SJCRH30 (cell line): ENCODE measurements around the gene GDPGP1. TPM values are rescaled to one million over a fixed set of nuclear protein-coding genes. Genes with fewer than 3 reads are reported as not detected.

Source experiments
- DNase-seq, 2 experiments: peaks; one replicate each; pipeline ENCODE4 v3.0.0-alpha.2; 2015 to 2020
- H3K27ac ChIP-seq: fragments of 250-450 bp; sonication (Bioruptor Pico); 2 replicates; pipeline ENCODE4 v1.5.1; 2020; ENCODE audit warnings: mild to moderate bottlenecking, moderate library complexity
- H3K27me3 ChIP-seq: fragments of 250-450 bp; sonication (Bioruptor Pico); 2 replicates; pipeline ENCODE4 v1.5.1; 2020; ENCODE audit warnings: mild to moderate bottlenecking, moderate library complexity
- H3K36me3 ChIP-seq: fragments of 250-450 bp; sonication (Bioruptor Pico); 2 replicates; pipeline ENCODE4 v1.5.1; 2020; ENCODE audit warnings: mild to moderate bottlenecking, moderate library complexity
- H3K4me1 ChIP-seq: fragments of 250-450 bp; sonication (Bioruptor Pico); 2 replicates; pipeline ENCODE4 v1.5.1; 2020; ENCODE audit warnings: mild to moderate bottlenecking, moderate library complexity
- H3K4me3 ChIP-seq: fragments of 250-450 bp; sonication (Bioruptor Pico); 2 replicates; pipeline ENCODE4 v1.5.1; 2020; ENCODE audit warnings: mild to moderate bottlenecking, moderate library complexity
- H3K9me3 ChIP-seq: fragments of 250-450 bp; sonication (Bioruptor Pico); replicated peaks from 2 replicates; pipeline ENCODE4 v1.5.1; 2020; ENCODE audit warnings: mild to moderate bottlenecking, moderate library complexity
- total RNA-seq: library from RNA; depleted of rRNA; stranded (reverse); fragments of >200 nt; shearing (Covaris generic); gene quantifications from 2 replicates; pipeline ENCODE4 v1.2.3, GENCODE V29; 2014

The GDPGP1 gene
- total RNA-seq, 1 experiment from 2014 or later: 1.8 TPM

GRCh38 chr15:90200534-90201129 lies 33.4 kb upstream of the GDPGP1 start:
- Histone ChIP-seq H3K27me3 (peaks cover 20% of the 10 kb centered on the region), H3K4me3 (peak overlapping the region; percentile 98), H3K36me3 (no peaks in the 10 kb centered on the region), H3K9me3 (no peaks in the 10 kb centered on the region), H3K4me1 (0 out of 2 replicates have a peak, but pooled peaks cover 3% of the 10 kb centered on the region), H3K27ac (no peak overlapping the region)
- DNase-seq: no peak

- peaks cover 20% of the 10 kb centered on the region for H3K27me3 ChIP-seq
- DNase-seq: peak; percentile 64 to 72
- H3K9me3 ChIP-seq: no peaks in the 10 kb centered on the region
- H3K4me1 ChIP-seq: 0 out of 2 replicates have a peak, but pooled peaks cover 3% of the 10 kb centered on the region
- no peak within 1 kb of the TSS for H3K27ac ChIP-seq
- peak within 1 kb of the TSS; percentile 98 for H3K4me3 ChIP-seq
- no peaks in the 10 kb centered on the region for H3K36me3 ChIP-seq
Measured at GRCh38 chr15:90201130-90201943, 32.7 kb upstream of the GDPGP1 start, which contains the start of gene SEMA4B. SEMA4B (plus strand) TSS chr15:90201330; CDS start chr15:90201579, 249 bp downstream.

GRCh38 chr15:90201944-90202375 lies 32.0 kb upstream of the GDPGP1 start:
- Histone ChIP-seq H3K4me1 (0 out of 2 replicates have a peak, but pooled peaks cover 3% of the 10 kb centered on the region), H3K27ac (no peak overlapping the region), H3K4me3 (peak overlapping the region; percentile 98), H3K9me3 (no peaks in the 10 kb centered on the region), H3K27me3 (peaks cover 20% of the 10 kb centered on the region), H3K36me3 (no peaks in the 10 kb centered on the region)
- DNase-seq: no peak

DNA sequence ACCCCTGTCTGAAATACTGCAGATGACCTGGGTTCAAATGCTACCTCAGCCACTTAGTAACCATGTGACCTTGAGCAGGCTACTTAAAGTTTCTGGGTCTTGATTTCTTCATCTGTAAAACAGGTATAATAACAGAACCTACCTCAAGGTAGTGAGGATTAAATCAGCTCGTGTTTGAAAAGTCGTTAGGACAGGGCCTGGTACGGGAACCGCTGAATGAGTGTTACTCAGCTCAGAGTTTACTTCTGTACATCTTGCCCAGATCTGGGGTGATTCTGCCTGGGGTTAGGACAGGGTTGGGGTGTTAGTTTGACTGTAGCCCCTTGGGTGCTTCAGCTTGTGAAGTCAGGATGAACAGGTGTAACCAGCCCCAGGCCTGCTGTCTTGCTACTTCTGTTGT lies 31.1 kb upstream of the GDPGP1 start:
- Histone ChIP-seq H3K9me3 (no peaks in the 10 kb centered on the region), H3K4me3 (no peak overlapping the region), H3K27ac (no peak overlapping the region), H3K4me1 (0 out of 2 replicates have a peak, but pooled peaks cover 3% of the 10 kb centered on the region), H3K27me3 (peaks cover 20% of the 10 kb centered on the region), H3K36me3 (no peaks in the 10 kb centered on the region)
- no peak for DNase-seq

GRCh38 chr15:90203473-90203872 lies 30.5 kb upstream of the GDPGP1 start:
- Histone ChIP-seq H3K36me3 (no peaks in the 10 kb centered on the region), H3K27me3 (peaks cover 20% of the 10 kb centered on the region), H3K4me3 (no peak overlapping the region), H3K4me1 (0 out of 2 replicates have a peak, but pooled peaks cover 3% of the 10 kb centered on the region), H3K27ac (no peak overlapping the region), H3K9me3 (no peaks in the 10 kb centered on the region)
- DNase-seq: no peak

- H3K36me3 ChIP-seq: no peaks in the 10 kb centered on the region
- peak; percentile 52 to 69 for DNase-seq
- H3K9me3 ChIP-seq: no peaks in the 10 kb centered on the region
- H3K27me3 ChIP-seq: peaks cover 20% of the 10 kb centered on the region
- no peak overlapping the region for H3K4me3 ChIP-seq
- no peak overlapping the region for H3K27ac ChIP-seq
- H3K4me1 ChIP-seq: 0 out of 2 replicates have a peak, but pooled peaks cover 3% of the 10 kb centered on the region
Measured at GRCh38 chr15:90203922-90204321, 30.1 kb upstream of the GDPGP1 start.

GRCh38 chr15:90205050-90205848 lies 28.8 kb upstream of the GDPGP1 start:
- Histone ChIP-seq H3K4me3 (no peak overlapping the region), H3K9me3 (no peaks in the 10 kb centered on the region), H3K4me1 (0 out of 2 replicates have a peak, but pooled peaks cover 2% of the 10 kb centered on the region), H3K27ac (no peak overlapping the region), H3K27me3 (peaks cover 15% of the 10 kb centered on the region), H3K36me3 (no peaks in the 10 kb centered on the region)
- DNase-seq: no peak

- H3K36me3 ChIP-seq: no peaks in the 10 kb centered on the region
Measured at GRCh38 chr15:90205886-90206285, 28.1 kb upstream of the GDPGP1 start.

GRCh38 chr15:90207252-90207651 lies 26.8 kb upstream of the GDPGP1 start:
- DNase-seq: no peak
- Histone ChIP-seq H3K27me3 (peaks cover 5% of the 10 kb centered on the region; the same call in 1 of the 2 replicates), H3K4me1 (no peaks in the 10 kb centered on the region), H3K27ac (no peak overlapping the region), H3K36me3 (no peaks in the 10 kb centered on the region), H3K9me3 (no peaks in the 10 kb centered on the region), H3K4me3 (no peak overlapping the region)

More at GRCh38 chr15:90205886-90206285, 28.1 kb upstream of the GDPGP1 start:
- no peak for DNase-seq
- peaks cover 11% of the 10 kb centered on the region for H3K27me3 ChIP-seq
- no peak overlapping the region for H3K27ac ChIP-seq
- H3K9me3 ChIP-seq: no peaks in the 10 kb centered on the region
- H3K4me3 ChIP-seq: no peak overlapping the region
- no peaks in the 10 kb centered on the region for H3K4me1 ChIP-seq

DNA sequence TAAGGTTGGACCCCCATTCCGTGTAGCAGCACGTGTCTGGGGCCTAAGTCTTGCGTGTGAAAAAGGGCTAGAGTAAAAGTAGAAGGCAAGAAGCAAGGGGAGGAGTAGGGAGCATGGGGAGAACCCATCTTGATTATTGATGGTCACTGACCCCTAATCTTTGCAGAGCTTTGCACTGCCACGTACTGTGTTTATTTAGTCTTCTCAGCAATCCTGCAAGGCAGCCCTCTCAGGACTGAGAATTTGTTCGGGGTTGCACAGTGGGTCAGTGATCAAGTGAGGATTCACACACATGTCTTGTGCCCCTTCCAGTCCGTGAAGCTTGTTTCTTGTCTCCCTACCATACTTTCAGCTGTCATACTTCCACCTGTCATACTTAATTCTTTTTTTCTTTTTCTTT lies 25.7 kb upstream of the GDPGP1 start:
- Histone ChIP-seq H3K9me3 (no peaks in the 10 kb centered on the region), H3K27ac (no peak overlapping the region), H3K27me3 (no peaks in the 10 kb centered on the region), H3K36me3 (no peaks in the 10 kb centered on the region), H3K4me3 (no peak overlapping the region), H3K4me1 (no peaks in the 10 kb centered on the region)
- no peak for DNase-seq

GRCh38 chr15:90209591-90209990 lies 24.4 kb upstream of the GDPGP1 start:
- Histone ChIP-seq H3K4me1 (no peaks in the 10 kb centered on the region), H3K27ac (no peak overlapping the region)
- no peak for DNase-seq

DNA sequence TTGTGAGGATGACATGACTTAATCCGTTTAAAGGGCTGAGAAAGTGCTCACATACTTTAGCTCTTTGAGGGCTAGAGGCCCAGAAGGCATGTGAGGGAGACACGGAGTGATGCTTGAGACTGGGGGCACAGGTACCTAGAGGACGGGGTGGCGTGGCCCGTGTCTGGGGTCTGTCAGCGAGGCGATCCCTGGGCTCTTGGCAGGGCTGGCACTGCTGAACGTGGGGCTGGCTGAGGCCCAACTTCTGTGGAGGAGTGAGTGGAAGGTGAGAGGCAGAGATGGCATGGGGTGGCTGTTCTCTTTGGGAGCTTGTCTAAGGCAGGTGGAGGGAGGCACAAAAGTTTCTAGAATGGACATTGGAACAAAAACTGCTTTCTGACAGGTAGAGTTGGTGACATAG lies 23.4 kb upstream of the GDPGP1 start:
- H3K27ac ChIP-seq: no peak overlapping the region
- no peak for DNase-seq
- no peaks in the 10 kb centered on the region for H3K4me1 ChIP-seq
- H3K9me3 ChIP-seq: no peaks in the 10 kb centered on the region
- H3K27me3 ChIP-seq: no peaks in the 10 kb centered on the region
- no peak overlapping the region for H3K4me3 ChIP-seq
- H3K36me3 ChIP-seq: no peaks in the 10 kb centered on the region

More at GRCh38 chr15:90209591-90209990, 24.4 kb upstream of the GDPGP1 start:
- Histone ChIP-seq H3K27me3 (no peaks in the 10 kb centered on the region), H3K9me3 (no peaks in the 10 kb centered on the region), H3K4me3 (no peak overlapping the region), H3K36me3 (no peaks in the 10 kb centered on the region)

DNA sequence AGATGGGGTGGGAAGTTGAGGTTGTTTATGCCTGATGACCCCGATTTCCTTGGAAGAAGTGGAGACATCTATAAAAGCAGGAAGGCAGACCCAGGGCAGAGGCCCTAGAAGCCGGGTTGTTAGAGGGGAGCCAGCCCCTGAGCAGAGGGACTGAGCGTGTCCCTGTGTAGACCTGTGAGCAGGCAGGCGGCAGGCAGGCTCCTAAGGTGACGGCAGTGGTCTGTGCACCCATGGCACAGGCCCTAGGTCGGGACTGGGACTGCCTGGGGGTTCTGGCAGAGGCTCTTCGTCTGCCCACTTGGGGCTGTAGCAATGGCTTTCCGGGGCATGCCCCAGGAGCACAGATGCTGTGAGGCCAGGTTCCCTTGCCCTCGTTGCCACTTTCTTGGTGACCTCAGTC lies 23.0 kb upstream of the GDPGP1 start:
- Histone ChIP-seq H3K4me1 (no peaks in the 10 kb centered on the region), H3K27ac (no peak overlapping the region), H3K9me3 (no peaks in the 10 kb centered on the region), H3K36me3 (no peaks in the 10 kb centered on the region), H3K27me3 (no peaks in the 10 kb centered on the region), H3K4me3 (no peak overlapping the region)
- DNase-seq: no peak

- Histone ChIP-seq H3K27ac (no peak overlapping the region), H3K4me3 (no peak overlapping the region), H3K9me3 (no peaks in the 10 kb centered on the region), H3K27me3 (no peaks in the 10 kb centered on the region), H3K4me1 (no peaks in the 10 kb centered on the region), H3K36me3 (no peaks in the 10 kb centered on the region)
- no peak for DNase-seq
Measured at GRCh38 chr15:90211440-90212143, 22.4 kb upstream of the GDPGP1 start.
